H1 (cell line): ENCODE data around the gene PGBD5.

Source experiments
- JUND ChIP-seq: IDR thresholded peaks from 2 replicates; pipeline ENCODE4 v1.6.1; 2011; ENCODE audit warnings: mild to moderate bottlenecking, improper control_type of control experiment, low read length
- ZNF274 ChIP-seq: IDR thresholded peaks from 2 replicates; pipeline ENCODE4 v1.7.0; 2012; ENCODE audit warnings: low read length, borderline replicate concordance; ENCODE audit errors: extremely low read depth
- TF ChIP-seq, protein P1 (sequence below): IDR thresholded peaks from 2 replicates; pipeline ENCODE4 v1.6.1; 2011; ENCODE audit warnings: low read depth, mild to moderate bottlenecking, low read length; ENCODE audit not compliant: insufficient read depth

DNA sequence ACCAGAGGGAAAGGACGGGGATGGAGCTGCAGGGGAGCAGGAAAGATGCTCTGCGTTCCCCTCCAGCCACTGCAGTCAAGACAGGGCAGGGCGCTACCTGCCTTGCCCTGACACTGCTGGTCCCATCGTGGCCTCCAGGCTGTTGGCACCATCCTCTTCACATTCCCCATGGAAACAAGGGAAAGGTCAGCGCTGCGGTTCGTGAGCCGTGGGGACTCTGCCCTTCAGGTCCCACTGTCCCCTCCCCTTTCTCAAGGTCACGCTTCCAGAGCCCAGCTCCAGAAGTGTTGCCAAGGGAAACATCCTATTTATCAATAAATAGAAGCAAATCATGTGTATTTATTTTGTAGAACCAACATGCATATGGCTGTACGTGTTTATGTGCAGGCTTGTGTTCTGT lies 56.0 kb downstream of the PGBD5 start:
- TF ChIP-seq ZNF274 (no peak), JUND (no peak)
- TF ChIP-seq, protein P1, sequence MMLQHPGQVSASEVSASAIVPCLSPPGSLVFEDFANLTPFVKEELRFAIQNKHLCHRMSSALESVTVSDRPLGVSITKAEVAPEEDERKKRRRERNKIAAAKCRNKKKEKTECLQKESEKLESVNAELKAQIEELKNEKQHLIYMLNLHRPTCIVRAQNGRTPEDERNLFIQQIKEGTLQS = no peak
